Activated T-helper 1 cell treated with anti-CD3 and anti-CD28 coated beads, Interleukin-12 subunit alpha, Interleukin-12 subunit beta, Interleukin-2, Interleukin-4 antibody, amounts not matched to agents 30 ng/mL and 10 ng/mL and 1 ng/mL, durations not matched to agents 14 hours and 24 hours and 36 hours (primary cell): ENCODE measurements around the gene LRIT2. TPM values are rescaled to one million over a fixed set of nuclear protein-coding genes. Genes with fewer than 3 reads are reported as not detected.

ENCODE experiments used
- DNase-seq: peaks from one replicate; pipeline ENCODE4 v3.0.0; 2021; ENCODE audit warnings: low spot score
- H3K27ac Mint-ChIP-seq: one replicate; pipeline ENCODE4 v1.8.0; 2021; ENCODE audit warnings: mild to moderate bottlenecking, mixed read lengths
- H3K27me3 Mint-ChIP-seq: one replicate; pipeline ENCODE4 v1.8.0; 2022; ENCODE audit warnings: mild to moderate bottlenecking, moderate library complexity, mixed read lengths; ENCODE audit not compliant: insufficient read depth
- H3K36me3 Mint-ChIP-seq: one replicate; pipeline ENCODE4 v1.8.0; 2021; ENCODE audit warnings: low read depth, mixed read lengths
- H3K4me1 Mint-ChIP-seq: one replicate; pipeline ENCODE4 v1.8.0; 2021; ENCODE audit warnings: low read depth, mixed read lengths
- H3K4me3 Mint-ChIP-seq: one replicate; pipeline ENCODE4 v1.8.0; 2021; ENCODE audit warnings: mild to moderate bottlenecking, moderate library complexity, mixed read lengths
- H3K9me3 Mint-ChIP-seq: one replicate; pipeline ENCODE4 v1.8.0; 2021; ENCODE audit warnings: mixed read lengths
- intact Hi-C: fragments of 100-400 bp; cut with micrococcal nuclease; formaldehyde crosslinking; loops from one replicate; pipeline ENCODE4 v1.15.1; 2024
- total RNA-seq: library from RNA; stranded (reverse); gene quantifications from 2 replicates; pipeline ENCODE4 v1.2.3, GENCODE V29; 2022

The LRIT2 gene
- total RNA-seq, 1 donor from 2014 or later, result not detected

- peaks cover 3% of the 10 kb centered on the region for H3K27me3 Mint-ChIP-seq
- H3K27ac Mint-ChIP-seq, result no peak overlapping the region
- H3K4me1 Mint-ChIP-seq, result no peaks in the 10 kb centered on the region
- no peaks in the 10 kb centered on the region for H3K9me3 Mint-ChIP-seq
- no peak for DNase-seq
- H3K4me3 Mint-ChIP-seq, result no peak overlapping the region
- no peaks in the 10 kb centered on the region for H3K36me3 Mint-ChIP-seq
- intact Hi-C loops, result no loop called here
Observed at GRCh38 chr10:84235096-84235495, 9.8 kb upstream of the LRIT2 start.

- intact Hi-C loops, result no loop called here
- DNase-seq, result no peak
- H3K27me3 Mint-ChIP-seq, result peaks cover 3% of the 10 kb centered on the region
- no peaks in the 10 kb centered on the region for H3K36me3 Mint-ChIP-seq
- H3K4me1 Mint-ChIP-seq, result no peaks in the 10 kb centered on the region
- no peaks in the 10 kb centered on the region for H3K9me3 Mint-ChIP-seq
- H3K4me3 Mint-ChIP-seq, result no peak overlapping the region
- H3K27ac Mint-ChIP-seq, result no peak overlapping the region
Observed at GRCh38 chr10:84234479-84234878, 9.1 kb upstream of the LRIT2 start.

GRCh38 chr10:84233940-84234339 is 8.6 kb upstream of the LRIT2 start:
- H3K4me3 Mint-ChIP-seq, result no peak overlapping the region
- no peaks in the 10 kb centered on the region for H3K9me3 Mint-ChIP-seq
- H3K4me1 Mint-ChIP-seq, result no peaks in the 10 kb centered on the region
- H3K27ac Mint-ChIP-seq, result no peak overlapping the region
- H3K27me3 Mint-ChIP-seq, result peaks cover 3% of the 10 kb centered on the region
- intact Hi-C loops, result no loop called here
- no peaks in the 10 kb centered on the region for H3K36me3 Mint-ChIP-seq
- no peak for DNase-seq

- Mint-ChIP-seq H3K36me3 (no peaks in the 10 kb centered on the region), H3K4me3 (no peak overlapping the region), H3K27ac (no peak overlapping the region), H3K27me3 (peaks cover 1% of the 10 kb centered on the region), H3K4me1 (no peaks in the 10 kb centered on the region), H3K9me3 (no peaks in the 10 kb centered on the region)
- intact Hi-C loops, result no loop called here
- DNase-seq, result no peak
Observed at GRCh38 chr10:84232376-84232775, 7.0 kb upstream of the LRIT2 start.

- Mint-ChIP-seq H3K27ac (no peak overlapping the region), H3K9me3 (no peaks in the 10 kb centered on the region), H3K4me3 (no peak overlapping the region), H3K36me3 (no peaks in the 10 kb centered on the region), H3K4me1 (no peaks in the 10 kb centered on the region), H3K27me3 (peaks cover 1% of the 10 kb centered on the region)
- DNase-seq, result no peak
- intact Hi-C loops, result no loop called here
Observed at GRCh38 chr10:84230359-84230758, 5.0 kb upstream of the LRIT2 start.

GRCh38 chr10:84227810-84228209 is 2.5 kb upstream of the LRIT2 start:
- no peak overlapping the region for H3K4me3 Mint-ChIP-seq
- H3K4me1 Mint-ChIP-seq, result no peaks in the 10 kb centered on the region
- no peak overlapping the region for H3K27ac Mint-ChIP-seq
- no peak for DNase-seq
- intact Hi-C loops, result no loop called here
- no peaks in the 10 kb centered on the region for H3K36me3 Mint-ChIP-seq
- no peaks in the 10 kb centered on the region for H3K9me3 Mint-ChIP-seq
- peaks cover 1% of the 10 kb centered on the region for H3K27me3 Mint-ChIP-seq

- H3K27me3 Mint-ChIP-seq, result peaks cover 1% of the 10 kb centered on the region
- no peaks in the 10 kb centered on the region for H3K36me3 Mint-ChIP-seq
- no peaks in the 10 kb centered on the region for H3K9me3 Mint-ChIP-seq
- intact Hi-C loops, result no loop called here
- H3K4me1 Mint-ChIP-seq, result no peaks in the 10 kb centered on the region
- no peak overlapping the region for H3K27ac Mint-ChIP-seq
- no peak for DNase-seq
- no peak overlapping the region for H3K4me3 Mint-ChIP-seq
Observed at GRCh38 chr10:84226616-84227015, 1.3 kb upstream of the LRIT2 start.

GRCh38 chr10:84224411-84225028 is 824 bp downstream of the LRIT2 start:
- DNase-seq, result no peak
- H3K36me3 Mint-ChIP-seq, result no peaks in the 10 kb centered on the region
- no peak overlapping the region for H3K27ac Mint-ChIP-seq
- H3K9me3 Mint-ChIP-seq, result peaks cover 6% of the 10 kb centered on the region
- no peaks in the 10 kb centered on the region for H3K27me3 Mint-ChIP-seq
- H3K4me1 Mint-ChIP-seq, result no peaks in the 10 kb centered on the region
- intact Hi-C loops, result no loop called here
- no peak overlapping the region for H3K4me3 Mint-ChIP-seq

- Mint-ChIP-seq H3K27me3 (no peaks in the 10 kb centered on the region), H3K4me3 (no peak overlapping the region), H3K27ac (no peak overlapping the region), H3K9me3 (peaks cover 12% of the 10 kb centered on the region), H3K4me1 (no peaks in the 10 kb centered on the region), H3K36me3 (no peaks in the 10 kb centered on the region)
- no peak for DNase-seq
- intact Hi-C loops, result no loop called here
Observed at GRCh38 chr10:84221916-84222315, 3.4 kb downstream of the LRIT2 start.

- no peak for DNase-seq
- Mint-ChIP-seq H3K27me3 (no peaks in the 10 kb centered on the region), H3K4me3 (no peak overlapping the region), H3K27ac (no peak overlapping the region), H3K9me3 (peaks cover 12% of the 10 kb centered on the region), H3K4me1 (no peaks in the 10 kb centered on the region), H3K36me3 (no peaks in the 10 kb centered on the region)
- intact Hi-C loops, result no loop called here
Observed at GRCh38 chr10:84217746-84218145, 7.6 kb downstream of the LRIT2 start.

GRCh38 chr10:84216834-84217233 is 8.5 kb downstream of the LRIT2 start:
- no peaks in the 10 kb centered on the region for H3K36me3 Mint-ChIP-seq
- no peak for DNase-seq
- peaks cover 6% of the 10 kb centered on the region for H3K27me3 Mint-ChIP-seq
- H3K9me3 Mint-ChIP-seq, result peaks cover 12% of the 10 kb centered on the region
- H3K4me3 Mint-ChIP-seq, result no peak overlapping the region
- no peak overlapping the region for H3K27ac Mint-ChIP-seq
- H3K4me1 Mint-ChIP-seq, result no peaks in the 10 kb centered on the region
- intact Hi-C loops, result no loop called here

GRCh38 chr10:84214612-84215235 is 10.6 kb downstream of the LRIT2 start:
- intact Hi-C loops, result loop anchor here (2.0 kb wide), 1 partner anchor 66 kb away; no protein-coding TSS in a partner anchor
- H3K4me1 Mint-ChIP-seq, result no peaks in the 10 kb centered on the region
- no peak overlapping the region for H3K27ac Mint-ChIP-seq
- H3K9me3 Mint-ChIP-seq, result peaks cover 8% of the 10 kb centered on the region
- peaks cover 7% of the 10 kb centered on the region for H3K27me3 Mint-ChIP-seq
- H3K4me3 Mint-ChIP-seq, result peak overlapping the region; percentile 57
- H3K36me3 Mint-ChIP-seq, result no peaks in the 10 kb centered on the region
- DNase-seq, result peak; percentile 19

- H3K36me3 Mint-ChIP-seq, result no peaks in the 10 kb centered on the region
- no peak for DNase-seq
- intact Hi-C loops, result loop anchor here (2.0 kb wide), 1 partner anchor 65 kb away; no protein-coding TSS in a partner anchor
- peaks cover 2% of the 10 kb centered on the region for H3K9me3 Mint-ChIP-seq
- no peaks in the 10 kb centered on the region for H3K4me1 Mint-ChIP-seq
- peaks cover 7% of the 10 kb centered on the region for H3K27me3 Mint-ChIP-seq
- H3K27ac Mint-ChIP-seq, result no peak overlapping the region
- peak overlapping the region; percentile 57 for H3K4me3 Mint-ChIP-seq
Observed at GRCh38 chr10:84214046-84214572, 11.2 kb downstream of the LRIT2 start.
